DMS53 treated with DMSO at 0.1 percent for 48 hours (cell line): ENCODE measurements around the gene AANAT.

Experiments used
- DNase-seq: peaks from one replicate; lab custom pipeline; 2025; ENCODE audit not compliant: unreplicated experiment; lab: John Stamatoyannopoulos, UW

Gene AANAT

GRCh38 chr17:76467809-76468633, 618 bp downstream of the AANAT start:
- DNase-seq: no peak

GRCh38 chr17:76468634-76469010, 1.2 kb downstream of the AANAT start:
- no peak for DNase-seq

- no peak for DNase-seq
Observed at GRCh38 chr17:76469076-76469990, 1.9 kb downstream of the AANAT start.

- no peak for DNase-seq
Observed at GRCh38 chr17:76469991-76470739, 2.8 kb downstream of the AANAT start.

- no peak for DNase-seq
Observed at GRCh38 chr17:76471498-76472257, 4.3 kb downstream of the AANAT start.

GRCh38 chr17:76472258-76472645, 4.8 kb downstream of the AANAT start:
- DNase-seq: no peak

GRCh38 chr17:76472726-76473125, 5.3 kb downstream of the AANAT start:
- DNase-seq: no peak

GRCh38 chr17:76473541-76473985, 6.2 kb downstream of the AANAT start:
- no peak for DNase-seq

GRCh38 chr17:76474238-76474637, 6.8 kb downstream of the AANAT start:
- no peak for DNase-seq

- no peak for DNase-seq
Observed at GRCh38 chr17:76474894-76475293, 7.5 kb downstream of the AANAT start.

GRCh38 chr17:76475302-76475701, 7.9 kb downstream of the AANAT start:
- DNase-seq: no peak

- no peak for DNase-seq
Observed at GRCh38 chr17:76476736-76477135, 9.3 kb downstream of the AANAT start.

GRCh38 chr17:76477576-76477975, 10.2 kb downstream of the AANAT start:
- DNase-seq: no peak

GRCh38 chr17:76478097-76478496, 10.7 kb downstream of the AANAT start:
- DNase-seq: no peak

- DNase-seq: no peak
Observed at GRCh38 chr17:76478730-76479514, 11.5 kb downstream of the AANAT start.

- DNase-seq: no peak
Observed at GRCh38 chr17:76479515-76480060, 12.2 kb downstream of the AANAT start.

- no peak for DNase-seq
Observed at GRCh38 chr17:76480632-76481031, 13.2 kb downstream of the AANAT start.

GRCh38 chr17:76481071-76481655, 13.8 kb downstream of the AANAT start:
- DNase-seq: no peak

- DNase-seq: no peak
Observed at GRCh38 chr17:76484228-76484725, 16.9 kb downstream of the AANAT start.
